Skin of body (tissue), 2 donors: ENCODE measurements around the gene DHRS1. TPM values are rescaled to one million over a fixed set of nuclear protein-coding genes. Genes with fewer than 3 reads are reported as not detected.
"Not testable (repeated sequence)": the region's sequence is repeated elsewhere in the genome, so short reads cannot be mapped to it uniquely, and the experiment has no call there.

Experiments used
- DNase-seq: peaks from one replicate; lab custom pipeline; 2025; lab: John Stamatoyannopoulos, UW
- total RNA-seq: library from RNA; depleted of rRNA; stranded (reverse); fragments of >200 nt; gene quantifications from one replicate; pipeline ENCODE4 v1.2.3, GENCODE V29; 2014

The DHRS1 gene
- total RNA-seq, 1 donor from 2014 or later, result 17.9 TPM

GRCh38 chr14:24251880-24252288 lies 47.7 kb downstream of the DHRS1 start:
- no peak for DNase-seq

GRCh38 chr14:24250354-24250753 lies 49.2 kb downstream of the DHRS1 start:
- DNase-seq, result no peak

DNA sequence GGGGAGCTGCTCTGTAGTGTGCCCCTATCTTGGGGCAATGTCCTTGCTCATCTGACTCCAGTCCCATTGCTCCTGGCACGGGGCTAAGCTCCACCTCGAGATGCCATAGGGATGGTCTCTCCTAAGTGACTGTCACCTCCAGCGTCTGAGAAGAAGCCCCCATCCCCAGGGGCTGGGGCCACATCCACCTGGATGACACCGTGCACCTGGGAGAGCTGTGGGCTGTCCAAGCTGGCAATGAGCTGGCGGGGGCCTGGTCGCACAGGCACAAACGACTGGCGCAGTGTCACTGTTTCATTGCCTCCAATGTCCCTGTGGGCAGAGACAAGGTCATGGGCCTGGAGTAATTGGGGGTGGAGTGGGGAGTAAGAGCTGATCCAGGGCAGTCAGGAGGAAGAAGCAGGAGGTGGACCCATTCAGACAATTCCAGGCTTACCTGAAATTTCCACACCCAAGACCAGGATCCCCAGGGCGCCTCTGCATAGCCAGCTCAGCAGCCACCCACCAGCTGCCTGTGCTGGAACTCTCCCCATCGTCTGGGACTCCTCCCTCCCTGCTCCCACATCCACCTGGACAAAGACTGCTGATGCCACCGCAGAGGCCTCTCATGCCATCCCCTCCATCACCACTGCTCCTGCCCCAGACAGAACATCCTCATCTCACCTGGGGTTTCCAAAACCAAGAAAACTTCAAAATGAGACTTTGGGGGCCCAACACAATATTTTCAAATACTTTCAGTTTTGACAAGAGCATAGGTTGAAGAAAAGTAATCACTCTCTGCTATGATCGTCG lies 50.2 kb downstream of the DHRS1 start:
- DNase-seq, result no peak

DNA sequence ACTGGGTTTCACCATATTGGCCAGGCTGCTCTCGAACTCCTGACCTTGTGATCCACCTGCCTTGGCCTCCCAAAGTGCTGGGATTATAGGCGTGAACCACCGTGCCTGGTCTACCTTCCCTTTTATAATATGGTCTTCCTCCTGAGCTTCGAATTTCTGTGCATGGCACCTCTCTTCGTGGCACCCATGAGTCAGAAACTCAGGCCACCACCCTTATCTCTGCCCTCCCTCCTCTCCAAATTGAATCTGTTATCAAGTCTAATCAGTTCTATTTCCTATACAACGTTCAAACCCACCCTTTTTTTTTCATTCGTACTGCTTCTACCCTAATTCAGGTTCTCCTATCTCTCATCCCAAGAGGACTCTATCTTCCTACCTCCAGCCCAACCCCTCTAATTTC lies 52.2 kb downstream of the DHRS1 start:
- no peak for DNase-seq

DNA sequence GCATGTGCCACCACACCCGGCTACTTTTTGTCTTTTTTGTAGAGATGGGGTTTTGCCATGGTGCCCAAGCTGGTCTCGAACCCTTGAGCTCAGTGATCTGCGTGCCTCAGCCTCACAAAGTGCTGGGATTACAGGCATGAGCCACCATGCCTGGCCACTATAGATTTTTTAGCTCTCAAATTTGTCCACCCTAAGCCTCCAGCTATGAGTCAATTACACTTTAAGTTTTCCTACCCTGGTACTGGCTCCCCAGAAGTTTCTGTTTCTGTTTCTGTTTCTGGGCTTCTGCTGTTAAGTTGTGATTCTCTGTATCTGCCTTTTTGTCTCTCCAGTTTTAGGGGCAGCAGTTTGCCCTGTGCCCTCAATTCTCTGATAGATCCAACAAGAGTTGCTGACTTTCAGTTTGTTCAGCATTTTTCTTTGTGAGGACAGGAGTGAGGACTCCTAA lies 52.8 kb downstream of the DHRS1 start:
- DNase-seq, result no peak

- not testable (repeated sequence) for DNase-seq
Measured at GRCh38 chr14:24245350-24245749, 54.2 kb downstream of the DHRS1 start.

GRCh38 chr14:24243336-24243836 lies 56.2 kb downstream of the DHRS1 start:
- DNase-seq, result no peak

DNA sequence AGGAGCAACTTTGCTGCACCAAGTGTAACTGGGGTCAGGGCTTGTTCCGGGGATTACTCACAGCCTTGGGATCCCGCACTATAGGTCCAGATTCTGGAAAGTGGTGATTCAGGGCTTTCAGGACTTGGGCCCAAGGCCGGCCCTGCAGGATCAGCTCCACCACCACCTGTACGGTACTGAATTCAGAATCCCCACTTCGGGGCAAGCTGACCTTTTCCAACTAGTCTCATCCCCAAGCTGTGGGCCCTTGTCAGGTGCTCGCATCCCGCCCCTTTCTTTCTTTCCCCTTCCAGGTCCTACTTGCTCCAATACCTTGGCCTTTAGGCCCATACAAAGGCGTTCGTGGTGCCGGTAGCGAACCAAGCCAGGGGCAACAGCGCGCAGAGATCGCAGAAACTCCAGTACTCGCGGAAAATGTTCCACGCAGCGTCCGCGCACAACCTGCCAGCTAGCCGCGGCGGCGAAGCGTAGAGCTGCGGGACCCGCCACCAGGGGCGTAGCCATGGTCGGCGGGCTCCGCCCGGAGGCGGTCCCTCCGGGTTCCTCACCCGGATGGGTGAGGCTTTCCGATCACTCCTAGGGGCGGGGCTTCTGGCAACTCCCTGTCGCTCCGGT lies 57.6 kb downstream of the DHRS1 start:
- peak; percentile 96 for DNase-seq

Other genes starting within 250 kb of the DHRS1 start
- gene CARMIL3, start 247.8 kb downstream of the DHRS1 start, total RNA-seq, result 0.69 TPM
- 0.20 TPM for gene CPNE6, start 228.2 kb downstream of the DHRS1 start, total RNA-seq
- gene PCK2, start 205.5 kb downstream of the DHRS1 start, total RNA-seq, result 7.2 TPM
- 45.2 TPM for gene DCAF11, start 185.0 kb downstream of the DHRS1 start, total RNA-seq
- gene NRL, start 184.8 kb downstream of the DHRS1 start, total RNA-seq, result 0.69 TPM
- 13.0 TPM for gene FITM1, start 169.1 kb downstream of the DHRS1 start, total RNA-seq
- gene PSME1, start 163.6 kb downstream of the DHRS1 start, total RNA-seq, result 59.7 TPM
- gene EMC9, start 158.2 kb downstream of the DHRS1 start, total RNA-seq, result 6.8 TPM
- 62.5 TPM for gene PSME2, start 153.2 kb downstream of the DHRS1 start, total RNA-seq
- gene RNF31, start 152.3 kb downstream of the DHRS1 start, total RNA-seq, result 24.2 TPM
- 43.4 TPM for gene IRF9, start 138.5 kb downstream of the DHRS1 start, total RNA-seq
- 3.6 TPM for gene REC8, start 127.7 kb downstream of the DHRS1 start, total RNA-seq
- gene IPO4, start 111.0 kb downstream of the DHRS1 start, total RNA-seq, result 22.8 TPM
- 22.4 TPM for gene TM9SF1, start 104.3 kb downstream of the DHRS1 start, total RNA-seq
- not detected for gene TSSK4, start 94.1 kb downstream of the DHRS1 start, total RNA-seq
- gene CHMP4A, start 86.3 kb downstream of the DHRS1 start, total RNA-seq, result 30.1 TPM
- 9.5 TPM for gene MDP1, start 83.7 kb downstream of the DHRS1 start, total RNA-seq
- gene NEDD8, start 67.4 kb downstream of the DHRS1 start, total RNA-seq, result 73.5 TPM
- 39.9 TPM for gene GMPR2, start 66.9 kb downstream of the DHRS1 start, total RNA-seq
- gene TINF2, start 57.2 kb downstream of the DHRS1 start, total RNA-seq, result 36.2 TPM
- 26.1 TPM for gene TGM1, start 36.6 kb downstream of the DHRS1 start, total RNA-seq
- gene RABGGTA, start 28.2 kb downstream of the DHRS1 start, total RNA-seq, result 13.2 TPM
- 14.8 TPM for gene NOP9, start 70 bp upstream of the DHRS1 start, total RNA-seq
- 7.9 TPM for gene CIDEB, start 8.2 kb upstream of the DHRS1 start, total RNA-seq
- 13.9 TPM for gene LTB4R2, start 10.4 kb upstream of the DHRS1 start, total RNA-seq
- 8.6 TPM for gene LTB4R, start 11.7 kb upstream of the DHRS1 start, total RNA-seq
- gene ADCY4, start 35.3 kb upstream of the DHRS1 start, total RNA-seq, result 9.6 TPM
- 5.6 TPM for gene RIPK3, start 40.2 kb upstream of the DHRS1 start, total RNA-seq
- 33.7 TPM for gene NFATC4, start 68.4 kb upstream of the DHRS1 start, total RNA-seq
- gene NYNRIN, start 99.2 kb upstream of the DHRS1 start, total RNA-seq, result 33.0 TPM
- gene CBLN3, start 129.9 kb upstream of the DHRS1 start, total RNA-seq, result 1.8 TPM
- gene KHNYN, start 130.2 kb upstream of the DHRS1 start, total RNA-seq, result 38.8 TPM
- gene SDR39U1, start 143.0 kb upstream of the DHRS1 start, total RNA-seq, result 13.5 TPM
- gene CMA1, start 208.5 kb upstream of the DHRS1 start, total RNA-seq, result 0.69 TPM